Stimulated activated CD8-positive, alpha-beta memory T cell treated with anti-CD3 and anti-CD28 coated beads, Interleukin-2, amount 100 ng/mL, for 48 hours (primary cell): ENCODE data around the gene CADM4.

ENCODE experiments used
- DNase-seq, 2 donors: peaks; one replicate each; pipeline ENCODE4 v3.0.0-alpha.2; 2020; ENCODE audit warnings: low read depth in 2 of 2

CADM4 gene

GRCh38 chr19:43586346-43586745, 53.3 kb downstream of the CADM4 start:
- no peak for DNase-seq

DNA sequence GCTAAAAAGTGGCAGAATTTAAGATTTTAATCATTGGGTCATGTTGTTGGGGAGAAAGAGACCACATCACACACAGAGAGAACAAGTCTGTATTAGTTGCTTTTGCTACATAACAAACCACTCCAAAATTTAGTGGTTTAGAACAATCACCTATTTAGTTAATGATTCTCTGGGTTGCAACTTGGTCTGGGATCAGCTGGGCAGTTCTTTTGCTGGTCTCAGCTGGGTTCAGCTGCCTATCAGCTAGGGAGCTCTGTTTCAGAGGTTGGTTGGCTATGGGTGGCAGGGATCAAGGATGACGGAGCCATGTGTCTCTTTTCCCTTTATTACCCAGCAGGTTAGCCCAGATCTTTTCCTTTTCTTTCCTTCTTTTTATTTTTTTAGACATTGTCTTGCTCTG, 55.2 kb downstream of the CADM4 start:
- DNase-seq: no peak

- no peak for DNase-seq
Measured at GRCh38 chr19:43582495-43582894, 57.2 kb downstream of the CADM4 start.

DNA sequence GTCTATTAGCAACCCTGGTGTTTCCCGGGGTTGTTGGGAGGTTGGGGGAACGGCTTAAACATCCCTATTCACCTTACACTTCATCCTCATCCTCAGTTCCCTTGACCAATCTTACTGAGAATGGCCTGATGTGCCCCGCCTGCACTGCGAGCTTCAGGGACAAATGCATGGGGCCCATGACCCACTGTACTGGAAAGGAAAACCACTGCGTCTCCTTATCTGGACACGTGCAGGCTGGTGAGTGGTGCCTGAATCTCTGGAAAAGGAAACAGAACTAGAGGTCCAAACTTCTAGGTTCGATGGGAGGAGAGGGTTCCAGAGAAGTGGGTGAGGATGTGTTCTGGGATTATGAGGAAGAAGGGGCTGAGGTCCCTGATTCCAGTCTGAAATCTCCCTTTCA, 58.2 kb downstream of the CADM4 start:
- no peak for DNase-seq

DNA sequence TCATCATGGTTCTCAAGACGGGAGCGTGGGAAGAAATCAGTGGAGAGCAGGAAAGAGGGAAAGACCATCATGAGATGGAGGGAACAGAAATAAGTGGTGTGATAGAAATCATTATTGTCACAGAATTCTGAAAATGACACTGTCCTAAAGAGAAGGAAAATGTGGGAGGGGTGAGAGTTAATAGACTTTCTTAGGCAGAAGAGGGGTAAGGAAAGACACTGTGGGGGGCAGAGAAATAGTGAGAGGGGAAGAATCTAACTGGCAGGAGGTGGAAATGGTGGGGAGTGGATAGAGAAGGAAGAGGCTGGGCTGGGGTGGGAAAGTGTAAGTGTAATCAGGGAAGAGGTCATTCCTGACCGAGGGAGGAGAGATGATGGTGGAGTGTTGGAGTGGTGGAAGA, 60.9 kb downstream of the CADM4 start:
- no peak for DNase-seq

GRCh38 chr19:43575955-43576878, 63.4 kb downstream of the CADM4 start:
- no peak for DNase-seq

DNA sequence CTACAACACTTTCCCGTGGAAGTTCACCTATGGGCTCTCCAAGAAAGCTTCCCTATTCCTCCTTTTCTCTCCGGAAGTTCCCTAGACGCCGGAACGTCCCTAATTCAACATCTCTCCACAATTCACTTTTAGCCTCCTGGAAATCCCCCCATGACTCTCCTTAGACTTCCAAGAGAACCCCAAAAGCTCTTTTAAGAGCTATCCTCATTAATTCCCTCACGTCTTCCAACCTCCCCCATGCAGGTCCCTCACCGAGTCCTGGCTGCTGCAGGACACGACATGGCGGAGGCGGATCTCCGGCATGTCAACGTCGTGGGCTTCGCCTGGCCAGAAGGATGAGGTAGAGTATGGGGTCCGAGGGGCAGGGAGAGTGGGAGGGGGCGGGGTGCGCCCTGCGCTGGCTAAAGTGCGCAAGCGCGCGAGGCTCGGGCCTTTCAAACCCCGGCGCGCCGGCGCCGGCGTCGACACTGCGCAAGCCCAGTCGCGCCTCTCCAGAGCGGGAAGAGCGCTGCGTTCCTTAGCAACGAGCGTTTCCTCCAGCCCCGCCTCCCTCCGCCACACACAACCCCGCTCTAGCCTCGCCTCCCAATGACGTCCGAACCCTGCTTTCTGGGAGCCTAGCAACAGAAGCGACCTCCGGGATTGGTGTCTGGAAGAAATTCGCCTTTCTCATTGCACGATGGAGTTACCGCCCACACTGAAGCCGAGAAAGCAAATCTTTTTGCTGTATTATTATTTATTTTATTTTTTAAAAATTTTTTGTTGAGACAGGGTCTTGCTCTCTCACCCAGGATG, 64.3 kb downstream of the CADM4 start, which contains the start of the genes PINLYP and XRCC1:
Gene PINLYP, plus strand, starts transcription at position 646 of the 795 bp plus-strand sequence. CDS start 1,391 bp downstream, outside the sequence.
Gene XRCC1, minus strand, starts transcription at position 372 of the 795 bp plus-strand sequence. Its CDS starts 69 bp downstream, at position 303.
- DNase-seq: peak; percentile 91 to 95

DNA sequence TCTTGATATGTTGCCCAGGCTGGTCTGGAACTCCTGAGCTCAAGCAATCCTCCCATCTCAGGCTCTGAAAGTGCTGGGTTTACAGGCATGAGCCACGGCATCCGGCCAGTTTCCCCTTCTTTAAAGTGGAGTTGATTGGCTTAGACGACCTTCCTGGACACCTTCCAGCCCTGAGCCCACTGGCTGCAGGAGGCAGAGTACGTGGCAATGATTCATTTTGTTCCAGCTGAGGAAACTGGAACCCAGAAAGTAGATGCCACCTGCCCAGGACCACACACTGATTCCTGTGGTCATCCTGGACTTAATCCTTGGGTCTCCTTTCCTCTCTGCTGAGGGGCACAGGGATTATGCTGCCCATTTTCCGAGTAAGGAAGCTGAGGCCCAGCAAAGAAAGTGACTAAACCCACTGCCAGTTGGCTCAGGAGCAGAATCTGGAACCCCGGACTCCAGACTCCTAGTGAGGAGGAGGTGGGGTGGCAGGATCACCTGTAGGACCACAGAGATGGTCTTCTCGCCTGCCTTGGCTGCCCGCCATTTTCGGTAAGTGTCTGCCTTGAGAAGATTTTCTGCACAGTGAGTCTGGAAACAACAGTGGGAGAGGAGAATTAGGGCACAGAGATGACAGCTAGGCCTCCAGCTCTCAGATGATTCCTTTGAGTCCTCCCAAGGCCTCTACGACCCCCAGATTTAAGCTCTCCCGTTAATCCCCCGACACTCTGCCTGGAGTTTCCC, 65.1 kb downstream of the CADM4 start:
- no peak for DNase-seq
